Activated T-cell treated with anti-CD3 and anti-CD28 coated beads for 48 hours (primary cell): Measurements from ENCODE around the gene MAB21L4.
A peak's percentile ranks its signal among the peaks of the same experiment; 100 is the strongest.

Source experiments
- DNase-seq: peaks from one replicate; pipeline ENCODE4 v3.0.0-alpha.2; 2020; ENCODE audit warnings: low read depth

Gene MAB21L4

GRCh38 chr2:240894006-240894405 lies 1.9 kb downstream of the MAB21L4 start:
- DNase-seq: no peak

GRCh38 chr2:240893363-240893844 lies 2.6 kb downstream of the MAB21L4 start:
- DNase-seq: peak; percentile 76

GRCh38 chr2:240892925-240893324 lies 3.0 kb downstream of the MAB21L4 start:
- DNase-seq: no peak

- no peak for DNase-seq
Measured at GRCh38 chr2:240892356-240892755, 3.6 kb downstream of the MAB21L4 start.

- no peak for DNase-seq
Measured at GRCh38 chr2:240891492-240892340, 4.2 kb downstream of the MAB21L4 start.

- DNase-seq: no peak
Measured at GRCh38 chr2:240890691-240891090, 5.3 kb downstream of the MAB21L4 start.

GRCh38 chr2:240889601-240890560 lies 6.1 kb downstream of the MAB21L4 start:
- DNase-seq: no peak

- DNase-seq: no peak
Measured at GRCh38 chr2:240888890-240889573, 6.9 kb downstream of the MAB21L4 start.

GRCh38 chr2:240888130-240888889 lies 7.6 kb downstream of the MAB21L4 start:
- DNase-seq: no peak

GRCh38 chr2:240887631-240888030 lies 8.3 kb downstream of the MAB21L4 start:
- no peak for DNase-seq

- DNase-seq: no peak
Measured at GRCh38 chr2:240886678-240887609, 9.0 kb downstream of the MAB21L4 start.

- DNase-seq: no peak
Measured at GRCh38 chr2:240886023-240886565, 9.9 kb downstream of the MAB21L4 start.

GRCh38 chr2:240885566-240885965 lies 10.4 kb downstream of the MAB21L4 start:
- no peak for DNase-seq

- DNase-seq: no peak
Measured at GRCh38 chr2:240884745-240885144, 11.2 kb downstream of the MAB21L4 start.

- DNase-seq: no peak
Measured at GRCh38 chr2:240884221-240884620, 11.7 kb downstream of the MAB21L4 start.

- DNase-seq: no peak
Measured at GRCh38 chr2:240881913-240882312, 14.0 kb downstream of the MAB21L4 start.

GRCh38 chr2:240879105-240879504 lies 16.9 kb downstream of the MAB21L4 start:
- DNase-seq: no peak

GRCh38 chr2:240878341-240878936 lies 17.5 kb downstream of the MAB21L4 start:
- no peak for DNase-seq
